Muscle of leg (tissue), 9 donors: ENCODE data around the gene ZNF394. TPM values are rescaled to one million over a fixed set of nuclear protein-coding genes. Genes with fewer than 3 reads are reported as not detected.

Experiments used
- polyA plus RNA-seq, 8 donors: library from polyadenylated mRNA; unstranded; fragments of 120-200 nt; gene quantifications; one replicate each; pipeline versions ENCODE4 v1.2.1 to v1.2.3, GENCODE V29; 2013; ENCODE audit warnings: inconsistent platforms in 1 of 8, low replicate concordance in 1 of 8; ENCODE audit not compliant: insufficient read length in 8 of 8, insufficient read depth in 1 of 8
- total RNA-seq: library from RNA; stranded (reverse); fragments of 120-200 nt; gene quantifications from one replicate; pipeline ENCODE4 v1.2.4, GENCODE V29; 2013

Gene ZNF394
- total and polyA plus RNA-seq, 9 donors = 7.9 to 19.9 (median 10.0) TPM

Other genes starting within 250 kb of the ZNF394 start
- not detected for gene MYH16, start 227.4 kb downstream of the ZNF394 start, total RNA-seq
- under 1 TPM; 0.11 to 0.56 (median 0.22) TPM for gene MYH16, start 227.4 kb downstream of the ZNF394 start, polyA plus RNA-seq
- gene ARPC1A, start 174.4 kb downstream of the ZNF394 start, total RNA-seq = 54.6 TPM
- gene ARPC1A, start 174.4 kb downstream of the ZNF394 start, polyA plus RNA-seq = 10 to 100 TPM; 55.1 to 90.3 (median 66.6) TPM
- 51.3 TPM for gene ARPC1B, start 125.6 kb downstream of the ZNF394 start, total RNA-seq
- gene ARPC1B, start 125.6 kb downstream of the ZNF394 start, polyA plus RNA-seq = 10 to 100 TPM; 39.6 to 66.7 (median 50.2) TPM
- gene PDAP1, start 91.7 kb downstream of the ZNF394 start, total RNA-seq = 64.8 TPM
- gene PDAP1, start 91.7 kb downstream of the ZNF394 start, polyA plus RNA-seq = 100 to 1,000 TPM; 119 to 155 (median 138) TPM
- 72.8 TPM for gene BUD31, start 91.3 kb downstream of the ZNF394 start, total RNA-seq
- 10 to 100 TPM; 74.5 to 88.5 (median 79.7) TPM for gene BUD31, start 91.3 kb downstream of the ZNF394 start, polyA plus RNA-seq
- gene PTCD1, start 61.5 kb downstream of the ZNF394 start, total RNA-seq = 4.3 TPM
- 1 to 10 TPM; 2.9 to 6.0 (median 4.2) TPM for gene PTCD1, start 61.5 kb downstream of the ZNF394 start, polyA plus RNA-seq
- 31.8 TPM for gene CPSF4, start 61.3 kb downstream of the ZNF394 start, total RNA-seq
- gene CPSF4, start 61.3 kb downstream of the ZNF394 start, polyA plus RNA-seq = 10 to 100 TPM; 29.2 to 48.3 (median 35.8) TPM
- 498 TPM for gene ATP5MF, start 34.1 kb downstream of the ZNF394 start, total RNA-seq
- 100 to 1,000 TPM; 336 to 432 (median 388) TPM for gene ATP5MF, start 34.1 kb downstream of the ZNF394 start, polyA plus RNA-seq
- 22.0 TPM for gene ZNF789, start 27.4 kb downstream of the ZNF394 start, total RNA-seq
- 10 to 100 TPM; 14.8 to 53.8 (median 23.2) TPM for gene ZNF789, start 27.4 kb downstream of the ZNF394 start, polyA plus RNA-seq
- gene ZKSCAN5, start 4.4 kb upstream of the ZNF394 start, total RNA-seq = 10.7 TPM
- gene ZKSCAN5, start 4.4 kb upstream of the ZNF394 start, polyA plus RNA-seq = 10 to 100 TPM in 2 of 8 donors, 1 to 10 TPM in 6; 7.1 to 11.5 (median 9.5) TPM
- 8.3 TPM for gene FAM200A, start 51.8 kb upstream of the ZNF394 start, total RNA-seq
- gene FAM200A, start 51.8 kb upstream of the ZNF394 start, polyA plus RNA-seq = 10 to 100 TPM in 1 of 8 donors, 1 to 10 TPM in 7; 8.0 to 10.1 (median 8.9) TPM
- gene ZNF655, start 58.4 kb upstream of the ZNF394 start, total RNA-seq = 46.2 TPM
- gene ZNF655, start 58.4 kb upstream of the ZNF394 start, polyA plus RNA-seq = 10 to 100 TPM; 32.3 to 51.9 (median 38.3) TPM
- 0.89 TPM for gene TMEM225B, start 98.0 kb upstream of the ZNF394 start, total RNA-seq
- 1 to 10 TPM in 3 of 8 donors, under 1 TPM in 5; 0.37 to 1.3 (median 0.72) TPM for gene TMEM225B, start 98.0 kb upstream of the ZNF394 start, polyA plus RNA-seq
- gene ZSCAN25, start 116.7 kb upstream of the ZNF394 start, total RNA-seq = 11.2 TPM
- 10 to 100 TPM in 4 of 8 donors, 1 to 10 TPM in 4; 8.9 to 12.5 (median 9.9) TPM for gene ZSCAN25, start 116.7 kb upstream of the ZNF394 start, polyA plus RNA-seq
- gene CYP3A5, start 179.7 kb upstream of the ZNF394 start, total RNA-seq = 0.93 TPM
- gene CYP3A5, start 179.7 kb upstream of the ZNF394 start, polyA plus RNA-seq = 1 to 10 TPM in 3 of 8 donors, under 1 TPM in 5; 0.40 to 8.1 (median 0.83) TPM
- gene CYP3A7, start 234.9 kb upstream of the ZNF394 start, total RNA-seq = 0.58 TPM
- gene CYP3A7, start 234.9 kb upstream of the ZNF394 start, polyA plus RNA-seq = 1 to 10 TPM in 2 of 8 donors, under 1 TPM in 2, not detected in 4; 0.11 to 6.2 (median 1.7) TPM